ENCODE results near the gene FAHD2A.

DNA sequence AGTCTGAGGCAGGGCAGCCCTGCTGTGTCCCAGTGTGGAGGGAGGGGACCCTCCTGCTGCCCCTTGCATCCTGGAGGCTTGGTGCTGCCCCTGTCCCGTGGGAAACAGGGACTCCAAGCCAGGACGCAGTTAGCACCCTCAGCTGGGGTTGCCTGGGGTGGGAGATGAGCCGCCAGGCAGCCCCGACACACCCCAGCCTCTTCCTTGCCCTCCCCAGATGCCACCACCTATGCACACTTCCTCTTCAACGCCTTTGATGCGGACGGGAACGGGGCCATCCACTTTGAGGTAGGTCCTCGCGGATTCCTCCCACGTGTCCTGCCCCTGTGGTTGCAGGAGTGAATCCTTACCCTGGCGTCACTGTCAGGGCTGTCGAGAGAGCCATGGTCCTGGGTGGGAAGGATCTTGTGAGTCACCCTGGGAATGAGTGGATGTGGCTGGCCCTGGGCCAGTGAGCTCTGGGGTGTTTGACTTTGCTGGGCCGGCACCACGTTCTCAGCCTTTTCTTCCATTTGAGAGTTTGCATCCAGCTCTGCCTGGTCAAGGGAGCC is 27.5 kb upstream of the FAHD2A start:
- TF ChIP-seq, protein P1, sequence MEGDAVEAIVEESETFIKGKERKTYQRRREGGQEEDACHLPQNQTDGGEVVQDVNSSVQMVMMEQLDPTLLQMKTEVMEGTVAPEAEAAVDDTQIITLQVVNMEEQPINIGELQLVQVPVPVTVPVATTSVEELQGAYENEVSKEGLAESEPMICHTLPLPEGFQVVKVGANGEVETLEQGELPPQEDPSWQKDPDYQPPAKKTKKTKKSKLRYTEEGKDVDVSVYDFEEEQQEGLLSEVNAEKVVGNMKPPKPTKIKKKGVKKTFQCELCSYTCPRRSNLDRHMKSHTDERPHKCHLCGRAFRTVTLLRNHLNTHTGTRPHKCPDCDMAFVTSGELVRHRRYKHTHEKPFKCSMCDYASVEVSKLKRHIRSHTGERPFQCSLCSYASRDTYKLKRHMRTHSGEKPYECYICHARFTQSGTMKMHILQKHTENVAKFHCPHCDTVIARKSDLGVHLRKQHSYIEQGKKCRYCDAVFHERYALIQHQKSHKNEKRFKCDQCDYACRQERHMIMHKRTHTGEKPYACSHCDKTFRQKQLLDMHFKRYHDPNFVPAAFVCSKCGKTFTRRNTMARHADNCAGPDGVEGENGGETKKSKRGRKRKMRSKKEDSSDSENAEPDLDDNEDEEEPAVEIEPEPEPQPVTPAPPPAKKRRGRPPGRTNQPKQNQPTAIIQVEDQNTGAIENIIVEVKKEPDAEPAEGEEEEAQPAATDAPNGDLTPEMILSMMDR (IDR thresholded peaks at IDR 0.05; ENCODE audit: low read depth, low read length): no peak
- TF ChIP-seq MYC (IDR thresholded peaks at IDR 0.05; ENCODE audit: low read depth, low read length): no peak
